HepG2 (cell line): Measurements from ENCODE around the gene EML2. TPM values are rescaled to one million over a fixed set of nuclear protein-coding genes. Genes with fewer than 3 reads are reported as not detected.
A peak's percentile ranks its signal among the peaks of the same experiment; 100 is the strongest.

ENCODE experiments used
- HNF4A ChIP-seq: sonication (generic); formaldehyde crosslinking; IDR thresholded peaks from 2 replicates; pipeline ENCODE4 v1.4.0; 2020; ENCODE audit warnings: missing genetic modification reagents
- MTA3 ChIP-seq: sonication (generic); formaldehyde crosslinking; IDR thresholded peaks from 2 replicates; pipeline ENCODE4 v1.4.0; 2020; ENCODE audit warnings: missing genetic modification reagents
- SIN3A ChIP-seq: IDR thresholded peaks from 2 replicates; pipeline ENCODE4 v1.6.1; 2011; ENCODE audit warnings: low read depth, mild to moderate bottlenecking, control low read depth, low read length, borderline replicate concordance
- SMAD1 ChIP-seq: sonication (generic); formaldehyde crosslinking; IDR thresholded peaks from 2 replicates; pipeline ENCODE4 v1.4.0; 2020; ENCODE audit warnings: missing genetic modification reagents, low read depth, mild to moderate bottlenecking, borderline replicate concordance
- SOX6 ChIP-seq, 2 experiments: fragments of 450-650 bp in 1 of 2; sonication (generic) in 1 of 2; formaldehyde crosslinking in 1 of 2; IDR thresholded peaks; 2 replicates each; pipeline versions ENCODE4 v1.4.0 to v1.6.1; 2017 to 2020; ENCODE audit warnings: antibody characterized with exemption in 1 of 2, mild to moderate bottlenecking in 1 of 2, missing genetic modification reagents in 1 of 2
- SYNCRIP ChIP-seq: fragments of 200-400 bp; formaldehyde crosslinking; IDR thresholded peaks from 2 replicates; pipeline ENCODE4 v1.6.1; 2018; ENCODE audit warnings: mild to moderate bottlenecking, low read depth, low read length; ENCODE audit not compliant: insufficient read depth
- ZNF205 ChIP-seq: IDR thresholded peaks from 2 replicates; pipeline ENCODE4 v1.6.1; 2018; ENCODE audit warnings: missing biosample characterization, missing genetic modification reagents
- ZNF33A ChIP-seq: sonication (generic); formaldehyde crosslinking; IDR thresholded peaks from 2 replicates; pipeline ENCODE4 v1.5.1; 2020; ENCODE audit warnings: missing genetic modification reagents, mild to moderate bottlenecking, moderate library complexity, borderline replicate concordance
- ZNF670 ChIP-seq: sonication (generic); formaldehyde crosslinking; IDR thresholded peaks from 2 replicates; pipeline ENCODE4 v1.8.0; 2022; ENCODE audit warnings: mild to moderate bottlenecking, missing genetic modification reagents, borderline replicate concordance
- ZSCAN25 ChIP-seq: sonication (generic); formaldehyde crosslinking; IDR thresholded peaks from 2 replicates; pipeline ENCODE4 v1.8.0; 2022; ENCODE audit warnings: mild to moderate bottlenecking, missing genetic modification reagents
- polyA plus RNA-seq, 8 experiments: library from polyadenylated mRNA; depleted of rRNA in 3 of 8; stranded (reverse) in 7 of 8; unstranded in 1 of 8; fragments of >200 nt; fragmentation: Illumina TruSeq in 4 of 8; extraction: Trizol in 4 of 8; gene quantifications; 2 replicates each; pipeline versions ENCODE4 v1.2.1 to v1.2.3, GENCODE V29; 2011 to 2016; ENCODE audit warnings: low read depth in 4 of 8, missing spikeins in 1 of 8, mixed read lengths in 1 of 8; ENCODE audit not compliant: insufficient read depth in 1 of 8
- total RNA-seq, 5 experiments: library from RNA; depleted of rRNA; stranded (reverse); fragments of >200 nt; fragmentation: Illumina TruSeq; extraction: Trizol; gene quantifications; 2 replicates each; pipeline ENCODE4 v1.2.3, GENCODE V29; 2016; ENCODE audit warnings: low read depth in 1 of 5
- TF ChIP-seq, protein P1 (sequence below): sonication (generic); formaldehyde crosslinking; conservative IDR thresholded peaks from 2 replicates; pipeline ENCODE4 v1.4.0; 2020; ENCODE audit warnings: mild to moderate bottlenecking, missing genetic modification reagents, moderate library complexity
- TF ChIP-seq, protein P2 (sequence below): sonication (generic); formaldehyde crosslinking; IDR thresholded peaks from 2 replicates; pipeline ENCODE4 v1.9.0; 2022; ENCODE audit warnings: missing genetic modification reagents, mild to moderate bottlenecking, borderline replicate concordance
- TF ChIP-seq, protein P3 (sequence below): sonication (generic); formaldehyde crosslinking; IDR thresholded peaks from 2 replicates; pipeline ENCODE4 v1.8.1; 2023; ENCODE audit warnings: mild to moderate bottlenecking, missing genetic modification reagents
- TF ChIP-seq, protein P4 (sequence below): sonication (generic); formaldehyde crosslinking; IDR thresholded peaks from 2 replicates; pipeline ENCODE4 v1.4.0; 2020; ENCODE audit warnings: missing genetic modification reagents
- TF ChIP-seq, protein P5 (sequence below): IDR thresholded peaks from 2 replicates; pipeline ENCODE4 v1.6.1; 2012; ENCODE audit warnings: inconsistent platforms

EML2 gene
- total and polyA plus RNA-seq, 2 of the 13 experiments (the other 11 are each of a cell fraction or from before 2014, with no cell fraction given) = 7.3 to 12.9 TPM

DNA sequence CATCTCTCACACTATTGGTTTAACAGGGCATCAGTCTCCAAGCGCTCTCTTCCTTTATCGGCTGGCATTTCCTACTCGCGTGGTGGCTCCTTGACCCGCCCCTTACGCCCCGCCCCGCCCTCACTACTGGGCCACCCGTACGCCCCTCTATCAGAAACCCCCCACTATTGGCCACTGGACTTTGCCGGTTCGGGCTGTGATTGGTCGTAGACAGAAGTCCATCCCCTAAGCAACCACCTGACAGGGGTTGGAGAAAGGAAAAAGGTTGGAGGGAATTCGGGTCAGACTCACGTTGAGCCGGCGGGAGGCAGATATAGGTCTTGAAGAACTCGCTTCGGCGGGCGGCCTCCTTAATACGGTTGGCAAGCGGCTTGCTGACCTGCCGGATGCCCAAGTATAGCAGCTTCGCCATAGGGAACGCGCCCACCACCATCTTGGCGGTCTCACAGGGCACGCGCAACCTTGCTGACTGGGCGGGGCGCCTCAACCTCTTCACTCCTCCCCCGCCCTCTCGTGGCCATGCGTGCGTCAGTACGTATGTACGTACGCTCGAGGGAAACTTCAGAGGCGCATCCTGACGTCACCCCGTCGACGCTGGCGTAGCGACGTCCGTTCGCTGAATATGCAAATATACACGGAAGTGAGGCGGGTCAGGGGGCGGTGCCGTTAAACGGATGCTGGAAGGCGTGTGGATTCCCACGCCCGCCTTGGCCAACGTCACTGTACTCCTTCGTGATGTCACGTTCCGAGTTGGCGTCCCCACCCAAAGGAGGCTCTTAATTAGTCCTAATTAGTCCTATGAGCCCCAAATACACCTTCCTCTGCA, 54.7 kb downstream of the EML2 start, which contains the start of gene OPA3 (continued):
- TF ChIP-seq, protein P1, sequence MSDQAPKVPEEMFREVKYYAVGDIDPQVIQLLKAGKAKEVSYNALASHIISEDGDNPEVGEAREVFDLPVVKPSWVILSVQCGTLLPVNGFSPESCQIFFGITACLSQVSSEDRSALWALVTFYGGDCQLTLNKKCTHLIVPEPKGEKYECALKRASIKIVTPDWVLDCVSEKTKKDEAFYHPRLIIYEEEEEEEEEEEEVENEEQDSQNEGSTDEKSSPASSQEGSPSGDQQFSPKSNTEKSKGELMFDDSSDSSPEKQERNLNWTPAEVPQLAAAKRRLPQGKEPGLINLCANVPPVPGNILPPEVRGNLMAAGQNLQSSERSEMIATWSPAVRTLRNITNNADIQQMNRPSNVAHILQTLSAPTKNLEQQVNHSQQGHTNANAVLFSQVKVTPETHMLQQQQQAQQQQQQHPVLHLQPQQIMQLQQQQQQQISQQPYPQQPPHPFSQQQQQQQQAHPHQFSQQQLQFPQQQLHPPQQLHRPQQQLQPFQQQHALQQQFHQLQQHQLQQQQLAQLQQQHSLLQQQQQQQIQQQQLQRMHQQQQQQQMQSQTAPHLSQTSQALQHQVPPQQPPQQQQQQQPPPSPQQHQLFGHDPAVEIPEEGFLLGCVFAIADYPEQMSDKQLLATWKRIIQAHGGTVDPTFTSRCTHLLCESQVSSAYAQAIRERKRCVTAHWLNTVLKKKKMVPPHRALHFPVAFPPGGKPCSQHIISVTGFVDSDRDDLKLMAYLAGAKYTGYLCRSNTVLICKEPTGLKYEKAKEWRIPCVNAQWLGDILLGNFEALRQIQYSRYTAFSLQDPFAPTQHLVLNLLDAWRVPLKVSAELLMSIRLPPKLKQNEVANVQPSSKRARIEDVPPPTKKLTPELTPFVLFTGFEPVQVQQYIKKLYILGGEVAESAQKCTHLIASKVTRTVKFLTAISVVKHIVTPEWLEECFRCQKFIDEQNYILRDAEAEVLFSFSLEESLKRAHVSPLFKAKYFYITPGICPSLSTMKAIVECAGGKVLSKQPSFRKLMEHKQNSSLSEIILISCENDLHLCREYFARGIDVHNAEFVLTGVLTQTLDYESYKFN (CRISPR knock-in tag) = no peak
- TF ChIP-seq SYNCRIP (no peak), ZNF670 (CRISPR knock-in tag) (no peak), HNF4A (peak; percentile 28; the same call in 1 of the 2 replicates), ZNF205 (CRISPR knock-in tag) (no peak; the same call in 1 of the 2 replicates), ZNF33A (CRISPR knock-in tag) (no peak), MTA3 (CRISPR knock-in tag) (no peak), SMAD1 (CRISPR knock-in tag) (peak; percentile 51; the same call in 1 of the 2 replicates), SIN3A (peak; percentile 33; the same call in 1 of the 2 replicates), SOX6 (IDR thresholded peaks at IDR 0.05) (no peak), SOX6 (CRISPR knock-in tag; IDR thresholded peaks at IDR 0.05) (peak; percentile 38), ZSCAN25 (CRISPR knock-in tag) (no peak)
- TF ChIP-seq, protein P2, sequence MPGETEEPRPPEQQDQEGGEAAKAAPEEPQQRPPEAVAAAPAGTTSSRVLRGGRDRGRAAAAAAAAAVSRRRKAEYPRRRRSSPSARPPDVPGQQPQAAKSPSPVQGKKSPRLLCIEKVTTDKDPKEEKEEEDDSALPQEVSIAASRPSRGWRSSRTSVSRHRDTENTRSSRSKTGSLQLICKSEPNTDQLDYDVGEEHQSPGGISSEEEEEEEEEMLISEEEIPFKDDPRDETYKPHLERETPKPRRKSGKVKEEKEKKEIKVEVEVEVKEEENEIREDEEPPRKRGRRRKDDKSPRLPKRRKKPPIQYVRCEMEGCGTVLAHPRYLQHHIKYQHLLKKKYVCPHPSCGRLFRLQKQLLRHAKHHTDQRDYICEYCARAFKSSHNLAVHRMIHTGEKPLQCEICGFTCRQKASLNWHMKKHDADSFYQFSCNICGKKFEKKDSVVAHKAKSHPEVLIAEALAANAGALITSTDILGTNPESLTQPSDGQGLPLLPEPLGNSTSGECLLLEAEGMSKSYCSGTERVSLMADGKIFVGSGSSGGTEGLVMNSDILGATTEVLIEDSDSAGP (CRISPR knock-in tag) = peak; percentile 78; the same call in 1 of the 2 replicates
- TF ChIP-seq, protein P3, sequence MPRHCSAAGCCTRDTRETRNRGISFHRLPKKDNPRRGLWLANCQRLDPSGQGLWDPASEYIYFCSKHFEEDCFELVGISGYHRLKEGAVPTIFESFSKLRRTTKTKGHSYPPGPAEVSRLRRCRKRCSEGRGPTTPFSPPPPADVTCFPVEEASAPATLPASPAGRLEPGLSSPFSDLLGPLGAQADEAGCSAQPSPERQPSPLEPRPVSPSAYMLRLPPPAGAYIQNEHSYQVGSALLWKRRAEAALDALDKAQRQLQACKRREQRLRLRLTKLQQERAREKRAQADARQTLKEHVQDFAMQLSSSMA (CRISPR knock-in tag) = no peak
- TF ChIP-seq, protein P4, sequence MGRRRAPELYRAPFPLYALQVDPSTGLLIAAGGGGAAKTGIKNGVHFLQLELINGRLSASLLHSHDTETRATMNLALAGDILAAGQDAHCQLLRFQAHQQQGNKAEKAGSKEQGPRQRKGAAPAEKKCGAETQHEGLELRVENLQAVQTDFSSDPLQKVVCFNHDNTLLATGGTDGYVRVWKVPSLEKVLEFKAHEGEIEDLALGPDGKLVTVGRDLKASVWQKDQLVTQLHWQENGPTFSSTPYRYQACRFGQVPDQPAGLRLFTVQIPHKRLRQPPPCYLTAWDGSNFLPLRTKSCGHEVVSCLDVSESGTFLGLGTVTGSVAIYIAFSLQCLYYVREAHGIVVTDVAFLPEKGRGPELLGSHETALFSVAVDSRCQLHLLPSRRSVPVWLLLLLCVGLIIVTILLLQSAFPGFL (CRISPR knock-in tag) = no peak
- TF ChIP-seq, protein P5, sequence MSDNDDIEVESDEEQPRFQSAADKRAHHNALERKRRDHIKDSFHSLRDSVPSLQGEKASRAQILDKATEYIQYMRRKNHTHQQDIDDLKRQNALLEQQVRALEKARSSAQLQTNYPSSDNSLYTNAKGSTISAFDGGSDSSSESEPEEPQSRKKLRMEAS = peak; percentile 83
